Caco-2 (cell line): Measurements from ENCODE around the gene METAP2. TPM values are rescaled to one million over a fixed set of nuclear protein-coding genes. Genes with fewer than 3 reads are reported as not detected.
A peak's percentile ranks its signal among the peaks of the same experiment; 100 is the strongest.

ENCODE experiments used
- BruUV-seq: library from RNA; stranded (reverse); fragments of 400-500 nt; replicated peaks from 2 replicates; lab custom pipeline; 2021; lab: Mats Ljungman, UMichigan
- CTCF ChIA-PET: fragments of 300-600 bp; sonication (Branson Sonifier 250); formaldehyde crosslinking; loops from one replicate; lab custom pipeline; 2022; ENCODE audit warnings: antibody characterized with exemption; lab: Charles Lee
- POLR2A ChIA-PET: fragments of 300-600 bp; sonication (Branson Sonifier 250); formaldehyde crosslinking; loops from one replicate; lab custom pipeline; 2022; ENCODE audit warnings: antibody characterized with exemption; lab: Charles Lee
- DNase-seq, 2 experiments: peaks; one replicate each; pipeline versions ENCODE4 v3.0.0 to v3.0.0-alpha.2; 2020 to 2022
- H3K27me3 ChIP-seq: replicated peaks from 2 replicates; pipeline ENCODE4 v1.6.0; 2011; ENCODE audit warnings: low read length; ENCODE audit not compliant: control insufficient read depth, insufficient read depth
- H3K36me3 ChIP-seq: 2 replicates; pipeline ENCODE4 v1.5.1; 2011; ENCODE audit warnings: low read length; ENCODE audit not compliant: control insufficient read depth, insufficient read depth
- H3K4me1 ChIP-seq: fragments of 250-450 bp; sonication (Bioruptor Pico); 2 replicates; pipeline ENCODE4 v1.5.1; 2020; ENCODE audit warnings: mild to moderate bottlenecking
- H3K4me3 ChIP-seq: 2 replicates; pipeline ENCODE4 v1.5.1; 2011; ENCODE audit warnings: low read depth, mild to moderate bottlenecking, control low read depth, low read length
- H3K9me3 ChIP-seq: fragments of 250-450 bp; sonication (Bioruptor Pico); 2 replicates; pipeline ENCODE4 v1.5.1; 2020; ENCODE audit warnings: mild to moderate bottlenecking, moderate library complexity
- H3K27ac Mint-ChIP-seq: one replicate; pipeline ENCODE4 v1.8.0; 2022; ENCODE audit warnings: mixed read lengths; ENCODE audit not compliant: unreplicated experiment
- H3K27me3 Mint-ChIP-seq: one replicate; pipeline ENCODE4 v1.8.0; 2022; ENCODE audit warnings: mixed read lengths; ENCODE audit not compliant: insufficient read depth, unreplicated experiment
- H3K36me3 Mint-ChIP-seq: one replicate; pipeline ENCODE4 v1.8.0; 2022; ENCODE audit warnings: mild to moderate bottlenecking, mixed read lengths; ENCODE audit not compliant: insufficient read depth, unreplicated experiment
- H3K4me1 Mint-ChIP-seq: one replicate; pipeline ENCODE4 v1.8.0; 2022; ENCODE audit warnings: low read depth, mixed read lengths; ENCODE audit not compliant: unreplicated experiment
- H3K4me3 Mint-ChIP-seq: one replicate; pipeline ENCODE4 v1.8.0; 2022; ENCODE audit warnings: mild to moderate bottlenecking, moderate library complexity, mixed read lengths; ENCODE audit not compliant: unreplicated experiment
- H3K9me3 Mint-ChIP-seq: one replicate; pipeline ENCODE4 v1.8.0; 2022; ENCODE audit warnings: mixed read lengths; ENCODE audit not compliant: unreplicated experiment
- intact Hi-C: fragments of 100-400 bp; cut with micrococcal nuclease; formaldehyde crosslinking; loops from one replicate; pipeline ENCODE4 v1.10.0; 2022; ENCODE audit not compliant: unreplicated experiment
- total RNA-seq: library from RNA; stranded (reverse); gene quantifications from 2 replicates; pipeline ENCODE4 v1.2.3, GENCODE V29; 2022
- TF ChIP-seq, protein P1 (sequence below), 2 experiments: fragments of 200-600 bp in 1 of 2; IDR thresholded peaks; 1 replicate in 1 of 2; 2 replicates in 1 of 2; pipeline versions ENCODE4 v1.5.1 to v1.8.0; 2011 to 2022; ENCODE audit warnings: antibody characterized with exemption in 1 of 2, control low read depth in 1 of 2, inconsistent platforms in 1 of 2, low read depth in 1 of 2, low read length in 1 of 2, mild to moderate bottlenecking in 1 of 2, moderate library complexity in 1 of 2; ENCODE audit not compliant: insufficient read depth in 1 of 2, severe bottlenecking in 1 of 2, unreplicated experiment in 1 of 2

The METAP2 gene
- total RNA-seq, 1 experiment from 2014 or later, result 138 TPM

DNA sequence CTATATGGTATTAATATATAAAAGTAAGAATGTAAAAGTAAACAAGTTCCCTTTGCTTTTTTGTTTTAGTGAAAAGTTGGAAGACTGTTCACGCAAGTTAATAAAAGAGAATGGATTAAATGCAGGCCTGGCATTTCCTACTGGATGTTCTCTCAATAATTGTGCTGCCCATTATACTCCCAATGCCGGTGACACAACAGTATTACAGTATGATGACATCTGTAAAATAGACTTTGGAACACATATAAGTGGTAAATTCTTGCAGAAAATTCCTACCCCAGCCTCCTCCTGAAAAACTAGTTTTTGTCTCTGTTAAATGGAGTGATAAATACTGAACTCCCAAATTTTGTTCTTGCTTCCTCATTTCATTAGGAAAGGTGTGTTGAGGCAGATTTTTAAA lies 20.9 kb downstream of the METAP2 start:
- H3K9me3 Mint-ChIP-seq, result no peaks in the 10 kb centered on the region
- H3K4me3 Mint-ChIP-seq, result no peak overlapping the region
- intact Hi-C loops, result no loop called here
- Histone ChIP-seq H3K9me3 (no peaks in the 10 kb centered on the region), H3K4me3 (no peak overlapping the region), H3K4me1 (no peaks in the 10 kb centered on the region), H3K27me3 (no peaks in the 10 kb centered on the region), H3K36me3 (peaks cover 4% of the 10 kb centered on the region; the same call in 1 of the 2 replicates)
- TF ChIP-seq, protein P1, sequence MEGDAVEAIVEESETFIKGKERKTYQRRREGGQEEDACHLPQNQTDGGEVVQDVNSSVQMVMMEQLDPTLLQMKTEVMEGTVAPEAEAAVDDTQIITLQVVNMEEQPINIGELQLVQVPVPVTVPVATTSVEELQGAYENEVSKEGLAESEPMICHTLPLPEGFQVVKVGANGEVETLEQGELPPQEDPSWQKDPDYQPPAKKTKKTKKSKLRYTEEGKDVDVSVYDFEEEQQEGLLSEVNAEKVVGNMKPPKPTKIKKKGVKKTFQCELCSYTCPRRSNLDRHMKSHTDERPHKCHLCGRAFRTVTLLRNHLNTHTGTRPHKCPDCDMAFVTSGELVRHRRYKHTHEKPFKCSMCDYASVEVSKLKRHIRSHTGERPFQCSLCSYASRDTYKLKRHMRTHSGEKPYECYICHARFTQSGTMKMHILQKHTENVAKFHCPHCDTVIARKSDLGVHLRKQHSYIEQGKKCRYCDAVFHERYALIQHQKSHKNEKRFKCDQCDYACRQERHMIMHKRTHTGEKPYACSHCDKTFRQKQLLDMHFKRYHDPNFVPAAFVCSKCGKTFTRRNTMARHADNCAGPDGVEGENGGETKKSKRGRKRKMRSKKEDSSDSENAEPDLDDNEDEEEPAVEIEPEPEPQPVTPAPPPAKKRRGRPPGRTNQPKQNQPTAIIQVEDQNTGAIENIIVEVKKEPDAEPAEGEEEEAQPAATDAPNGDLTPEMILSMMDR (IDR thresholded peaks at IDR 0.05; ENCODE audit: insufficient read depth in 1 of 2, low read depth in 1 of 2, low read length in 1 of 2, severe bottlenecking in 1 of 2, unreplicated experiment in 1 of 2), result no peak
- no peaks in the 10 kb centered on the region for H3K27me3 Mint-ChIP-seq
- ChIA-PET CTCF (no interaction called here), POLR2A (no interaction called here)
- peaks cover 83% of the 10 kb centered on the region for H3K36me3 Mint-ChIP-seq
- no peak overlapping the region for H3K27ac Mint-ChIP-seq
- H3K4me1 Mint-ChIP-seq, result no peaks in the 10 kb centered on the region
- peak in 1 of 2 experiments; percentile 20 for DNase-seq
- BruUV-seq, result no TSS peak

- Histone ChIP-seq H3K9me3 (no peaks in the 10 kb centered on the region), H3K4me1 (no peaks in the 10 kb centered on the region), H3K4me3 (no peak overlapping the region), H3K27me3 (no peaks in the 10 kb centered on the region), H3K36me3 (peaks cover 4% of the 10 kb centered on the region; the same call in 1 of the 2 replicates)
- DNase-seq, result no peak
- BruUV-seq, result no TSS peak
- Mint-ChIP-seq H3K27ac (no peak overlapping the region), H3K27me3 (no peaks in the 10 kb centered on the region), H3K9me3 (no peaks in the 10 kb centered on the region), H3K4me3 (no peak overlapping the region), H3K36me3 (peaks cover 83% of the 10 kb centered on the region), H3K4me1 (no peaks in the 10 kb centered on the region)
- TF ChIP-seq, protein P1 (IDR thresholded peaks at IDR 0.05; ENCODE audit: insufficient read depth in 1 of 2, low read depth in 1 of 2, low read length in 1 of 2, severe bottlenecking in 1 of 2, unreplicated experiment in 1 of 2), result no peak
- POLR2A ChIA-PET, result no interaction called here
- CTCF ChIA-PET, result no interaction called here
- intact Hi-C loops, result no loop called here
Measured at GRCh38 chr12:95495433-95495832, 21.5 kb downstream of the METAP2 start.

- no TSS peak for BruUV-seq
- Mint-ChIP-seq H3K36me3 (peaks cover 72% of the 10 kb centered on the region), H3K4me3 (no peak overlapping the region), H3K27me3 (no peaks in the 10 kb centered on the region), H3K4me1 (no peaks in the 10 kb centered on the region), H3K27ac (no peak overlapping the region), H3K9me3 (no peaks in the 10 kb centered on the region)
- H3K4me3 ChIP-seq, result no peak overlapping the region
- H3K4me1 ChIP-seq, result no peaks in the 10 kb centered on the region
- TF ChIP-seq, protein P1 (IDR thresholded peaks at IDR 0.05; ENCODE audit: insufficient read depth in 1 of 2, low read depth in 1 of 2, low read length in 1 of 2, severe bottlenecking in 1 of 2, unreplicated experiment in 1 of 2), result no peak
- ChIA-PET POLR2A (no interaction called here), CTCF (no interaction called here)
- DNase-seq, result no peak
- peaks cover 4% of the 10 kb centered on the region; the same call in 1 of the 2 replicates for H3K36me3 ChIP-seq
- no peaks in the 10 kb centered on the region for H3K9me3 ChIP-seq
- intact Hi-C loops, result no loop called here
- H3K27me3 ChIP-seq, result no peaks in the 10 kb centered on the region
Measured at GRCh38 chr12:95497031-95497430, 23.1 kb downstream of the METAP2 start.
